K562 (cell line): ENCODE data around the gene FAM25A. TPM values are rescaled to one million over a fixed set of nuclear protein-coding genes. Genes with fewer than 3 reads are reported as not detected.
"Not testable (repeated sequence)": the region's sequence is repeated elsewhere in the genome, so short reads cannot be mapped to it uniquely, and the experiment has no call there.

Experiments
- ATAC-seq: fragments of 200-7000 bp; cut with Tn5 transposase; 3 replicates; pipeline ENCODE4 v1.9.1; 2020; ENCODE audit warnings: moderate library complexity
- BruUV-seq: library from RNA; stranded (reverse); fragments of 400-500 nt; replicated peaks from 2 replicates; lab custom pipeline; 2021; lab: Mats Ljungman, UMichigan
- CTCF ChIA-PET: fragments of 300-600 bp; formaldehyde crosslinking; extraction: SDS; loops from one replicate; lab custom pipeline; 2021; ENCODE audit warnings: low intra/inter-chr PET ratio; lab: Yijun Ruan, JAX
- POLR2A ChIA-PET: fragments of 300-600, 350-650 bp; sonication (Branson Sonifier 250); formaldehyde crosslinking; extraction: SDS; loops from one replicate; lab custom pipeline; 2021; ENCODE audit warnings: antibody characterized with exemption, inconsistent platforms; lab: Yijun Ruan, JAX
- DNase-seq, 4 experiments: peaks; one replicate each; pipeline versions ENCODE4 v3.0.0 to v3.0.0-alpha.2; 2011 to 2018; ENCODE audit warnings: low spot score in 3 of 4, mixed read lengths in 3 of 4; ENCODE audit errors: extremely low read depth in 1 of 4
- FAIRE-seq: peaks from 2 replicates; lab custom pipeline; 2011; peaks lifted over from hg19 to GRCh38; lab: Jason Lieb, UNC
- H2AFZ ChIP-seq: 2 replicates; pipeline ENCODE4 v1.6.0; 2011; ENCODE audit warnings: low read depth, low read length, control low read depth, inconsistent platforms
- H3K27ac ChIP-seq: fragments of 200-600 bp; 3 replicates; pipeline ENCODE4 v1.8.0; 2011; ENCODE audit warnings: low read depth, mild to moderate bottlenecking, control low read depth, inconsistent platforms, low read length, moderate library complexity, mixed read lengths; ENCODE audit errors: extremely low read depth
- H3K27me3 ChIP-seq, 2 experiments: fragments of 300-600 bp in 1 of 2; 2 replicates in 1 of 2; 3 replicates in 1 of 2; pipeline versions ENCODE4 v1.6.0 to v1.8.0; 2011; ENCODE audit warnings: inconsistent platforms in 2 of 2, low read length in 2 of 2, mild to moderate bottlenecking in 1 of 2, mixed read lengths in 1 of 2, moderate library complexity in 1 of 2; ENCODE audit not compliant: control insufficient read depth in 2 of 2, insufficient read depth in 2 of 2
- H3K36me3 ChIP-seq: fragments of 300-600 bp; 3 replicates; pipeline ENCODE4 v1.8.0; 2011; ENCODE audit warnings: mild to moderate bottlenecking, low read length, inconsistent platforms; ENCODE audit not compliant: control insufficient read depth, insufficient read depth
- H3K4me1 ChIP-seq, 2 experiments: fragments of 200-600 bp in 1 of 2; replicated peaks in 1 of 2; 2 replicates in 1 of 2; 3 replicates in 1 of 2; pipeline versions ENCODE4 v1.5.1 to v1.8.0; 2011; ENCODE audit warnings: inconsistent platforms in 2 of 2, low read length in 2 of 2, mild to moderate bottlenecking in 1 of 2, mixed read lengths in 1 of 2, moderate library complexity in 1 of 2; ENCODE audit not compliant: control insufficient read depth in 2 of 2, insufficient read depth in 2 of 2
- H3K4me2 ChIP-seq: 2 replicates; pipeline ENCODE4 v1.6.1; 2011; ENCODE audit warnings: low read length, control low read depth, inconsistent platforms, mixed read lengths; ENCODE audit not compliant: insufficient read depth
- H3K4me3 ChIP-seq: fragments of 200-600 bp; sonication (generic), shearing (Covaris generic); 2 replicates; pipeline ENCODE4 v1.5.1; 2016; ENCODE audit warnings: control low read depth, inconsistent platforms
- H3K79me2 ChIP-seq: fragments of 200-600 bp; 3 replicates; pipeline ENCODE4 v1.8.0; 2011; ENCODE audit warnings: low read length, inconsistent platforms; ENCODE audit not compliant: control insufficient read depth, insufficient read depth
- H3K9ac ChIP-seq, 2 experiments: 2 replicates each; pipeline versions ENCODE4 v1.6.0 to v1.6.1; 2011; ENCODE audit warnings: low read depth in 2 of 2, low read length in 2 of 2, control low read depth in 1 of 2, inconsistent platforms in 1 of 2, mild to moderate bottlenecking in 1 of 2, mixed read lengths in 1 of 2; ENCODE audit not compliant: insufficient read depth in 1 of 2
- H3K9me1 ChIP-seq: one replicate; pipeline ENCODE4 v1.6.0; 2011; ENCODE audit warnings: inconsistent platforms, mild to moderate bottlenecking, low read length, moderate library complexity; ENCODE audit not compliant: control insufficient read depth, insufficient read depth
- H3K9me3 ChIP-seq: replicated peaks from 2 replicates; pipeline ENCODE4 v1.5.1; 2011; ENCODE audit warnings: low read depth, low read length, inconsistent platforms; ENCODE audit not compliant: control insufficient read depth, insufficient read depth
- H4K20me1 ChIP-seq: replicated peaks from 2 replicates; pipeline ENCODE4 v1.6.1; 2011; ENCODE audit warnings: low read length, inconsistent platforms, mixed read lengths; ENCODE audit not compliant: control insufficient read depth, insufficient read depth
- ATF3 ChIP-seq, 2 experiments: fragments of 450-650 bp in 1 of 2; sonication (generic) in 1 of 2; formaldehyde crosslinking in 1 of 2; IDR thresholded peaks in 1 of 2; conservative IDR thresholded peaks in 1 of 2; 2 replicates each; pipeline versions ENCODE4 v1.6.1 to v1.8.1; 2016 to 2023; ENCODE audit warnings: mild to moderate bottlenecking in 2 of 2, moderate library complexity in 2 of 2, inconsistent platforms in 1 of 2, missing genetic modification reagents in 1 of 2
- CREM ChIP-seq: IDR thresholded peaks from 2 replicates; pipeline ENCODE4 v1.6.1; 2014; ENCODE audit warnings: antibody characterized with exemption, low read depth
- EP400 ChIP-seq: fragments of 450-650 bp; IDR thresholded peaks from 2 replicates; pipeline ENCODE4 v1.6.1; 2017; ENCODE audit warnings: antibody characterized with exemption, mild to moderate bottlenecking, moderate library complexity
- L3MBTL2 ChIP-seq: fragments of 450-650 bp; IDR thresholded peaks from 2 replicates; pipeline ENCODE4 v1.6.1; 2016; ENCODE audit warnings: mild to moderate bottlenecking, moderate library complexity
- MGA ChIP-seq: fragments of 450-650 bp; IDR thresholded peaks from 2 replicates; pipeline ENCODE4 v1.6.1; 2016; ENCODE audit warnings: mild to moderate bottlenecking, moderate library complexity
- PHF8 ChIP-seq: fragments of 200-600 bp; sonication (generic); IDR thresholded peaks from 2 replicates; pipeline ENCODE4 v1.6.1; 2012; ENCODE audit warnings: mixed run types, mild to moderate bottlenecking, inconsistent platforms, low read length, moderate library complexity, borderline replicate concordance
- PKNOX1 ChIP-seq: fragments of 450-650 bp; IDR thresholded peaks from 2 replicates; pipeline ENCODE4 v1.6.1; 2016
- TBP ChIP-seq: optimal IDR thresholded peaks from 2 replicates; pipeline ENCODE3; 2011; ENCODE audit warnings: low read depth, low read length, improper control_type of control experiment
- WGBS: fragments of 100-300 bp; shearing (Covaris generic); methylation state at CpG from one replicate; pipeline ENCODE4 v1.1.6; 2016; ENCODE audit warnings: low coverage, mixed read lengths; ENCODE audit not compliant: insufficient coverage; ENCODE audit errors: missing lambda C conversion rate; 5-methylcytosine and 5-hydroxymethylcytosine counted together
- in situ Hi-C: fragments of 300-500 bp; cut with MboI; formaldehyde crosslinking; loops from 4 replicates; pipeline ENCODE4 v1.15.0; 2018; ENCODE audit warnings: inconsistent platforms, mixed read lengths
- intact Hi-C: fragments of 100-400 bp; cut with micrococcal nuclease; formaldehyde crosslinking; loops from 2 replicates; pipeline ENCODE4 v1.14.2; 2022
- polyA plus RNA-seq, 8 experiments: library from polyadenylated mRNA; depleted of rRNA in 4 of 8; stranded (reverse) in 5 of 8; unstranded in 3 of 8; fragments of >200 nt; fragmentation: Nextera tagmentation in 2 of 8; fragmentation: Illumina TruSeq in 1 of 8; extraction: Ambion mirVana in 2 of 8; extraction: Trizol in 1 of 8; gene quantifications; 2 replicates each; pipeline versions ENCODE4 v1.2.1 to v1.2.3, GENCODE V29; 2011 to 2014; ENCODE audit warnings: inconsistent platforms in 1 of 8, missing spikeins in 1 of 8
- total RNA-seq, 7 experiments: library from RNA; depleted of rRNA in 6 of 7; stranded (reverse); fragments of >200 nt in 6 of 7; fragmentation: Illumina TruSeq in 2 of 7; extraction: Trizol in 2 of 7; gene quantifications; 2 replicates each; pipeline versions ENCODE4 v1.2.1 to v1.2.3, GENCODE V29; 2011 to 2021; ENCODE audit warnings: low replicate concordance in 1 of 7

FAM25A gene
- total and polyA plus RNA-seq, 9 of the 15 experiments (the other 6 are each of a cell fraction or from before 2014, with no cell fraction given): not detected

GRCh38 chr10:86981020-86981419 lies 39.1 kb upstream of the FAM25A start:
- H4K20me1 ChIP-seq; CTCF ChIA-PET; in situ Hi-C loops; H3K36me3 ChIP-seq; BruUV-seq; H3K79me2 ChIP-seq; H3K9me3 ChIP-seq; H3K9me1 ChIP-seq; intact Hi-C loops; H3K4me1 ChIP-seq; H3K27ac ChIP-seq; H3K4me3 ChIP-seq; H3K27me3 ChIP-seq; TF ChIP-seq ATF3 (CRISPR knock-in tag; conservative IDR thresholded peaks at IDR 0.05): not testable (repeated sequence)
- ATAC-seq (peak; percentile 91), DNase-seq (peak in 1 of 4 experiments; percentile 67), FAIRE-seq (peak; percentile 78)
- H3K9ac ChIP-seq: peak overlapping the region in 1 of 2 experiments; percentile 35; a peak in 1 of 4 replicates
- 10% methylated on average over 6 of the region's 6 CpGs for WGBS
- peak overlapping the region; percentile 54 for H3K4me2 ChIP-seq
- POLR2A ChIA-PET: interaction anchor here (0.7 to 1.0 kb wide), 2 partner anchors 12 to 14 kb away, joined by 3 to 4 read pairs; no protein-coding TSS in a partner anchor
- peak overlapping the region; percentile 85 for H2AFZ ChIP-seq
- peak; percentile 23; the same call in 1 of the 2 replicates for TF ChIP-seq PHF8
- 0 out of 2 replicates have a peak, but pooled peaks have one; percentile 25 for TF ChIP-seq CREM
- peak; percentile 55; the same call in 1 of the 2 replicates for TF ChIP-seq L3MBTL2
- TF ChIP-seq MGA: peak; percentile 54
- peak; percentile 61; the same call in 1 of the 2 replicates for TF ChIP-seq EP400
- peak; percentile 43; the same call in 1 of the 2 replicates for TF ChIP-seq PKNOX1
- TF ChIP-seq TBP: peak; percentile 43
- peak; percentile 83 for TF ChIP-seq ATF3 (IDR thresholded peaks at IDR 0.05)
